Pancreas (tissue), 10 donors: ENCODE data around the gene PCDHA2. TPM values are rescaled to one million over a fixed set of nuclear protein-coding genes. Genes with fewer than 3 reads are reported as not detected.
A peak's percentile ranks its signal among the peaks of the same experiment; 100 is the strongest.

Experiments used
- ATAC-seq, 4 donors: fragments of 200-7000 bp; cut with Tn5 transposase; one replicate each; pipeline versions ENCODE4 v1.8.0 to v1.9.1; 2020; ENCODE audit warnings: mild to moderate bottlenecking in 4 of 4, moderate library complexity in 4 of 4
- DNase-seq, 6 donors: peaks; one replicate each; pipeline ENCODE4 v3.0.0-alpha.2; 2020
- FAIRE-seq: peaks from 2 replicates; lab custom pipeline; 2012; peaks lifted over from hg19 to GRCh38; lab: Jason Lieb, UNC
- H3K27ac ChIP-seq, 4 donors: fragments of 200-600 bp; sonication (generic); 1 replicate in 3 of 4; 2 replicates in 1 of 4; pipeline versions ENCODE4 v1.5.0 to v1.8.0; 2020
- H3K27me3 ChIP-seq, 4 donors: fragments of 200-600 bp; one replicate each; pipeline ENCODE4 v1.8.0; 2021
- H3K36me3 ChIP-seq, 3 donors: fragments of 200-600 bp; sonication (generic) in 1 of 3; one replicate each; pipeline versions ENCODE4 v1.5.0 to v1.8.0; 2020 to 2021
- H3K4me1 ChIP-seq, 3 donors: fragments of 200-600 bp; one replicate each; pipeline ENCODE4 v1.8.0; 2021
- H3K4me3 ChIP-seq, 4 donors: fragments of 200-600 bp; sonication (generic) in 2 of 4; one replicate each; pipeline versions ENCODE4 v1.5.0 to v1.8.0; 2020 to 2021
- H3K9me3 ChIP-seq, 4 donors: fragments of 200-600 bp; one replicate each; pipeline ENCODE4 v1.8.0; 2021
- WGBS, 2 donors: extraction: QIAGEN DNeasy Blood & Tissue Kit; methylation state at CpG; one replicate each; pipeline ENCODE4 v1.1.7; 2013; 5-methylcytosine and 5-hydroxymethylcytosine counted together
- intact Hi-C, 3 donors: fragments of 100-400 bp; cut with DNase I; formaldehyde crosslinking; loops; one replicate each; pipeline versions ENCODE4 v1.11.1 to v1.14.2; 2022
- polyA plus RNA-seq, 2 donors: library from polyadenylated mRNA; stranded (reverse); fragments of 200-250 nt; gene quantifications; one replicate each; pipeline ENCODE4 v1.2.3, GENCODE V29; 2013
- total RNA-seq, 6 donors: library from RNA; stranded (reverse); fragmentation: NEBNext Ultra II Directional in 4 of 6; extraction: Animal tissue kit (Norgen Biotek cat#: 25700) in 4 of 6; gene quantifications; one replicate each; pipeline versions ENCODE4 v1.2.1 to v1.2.4, GENCODE V29; 2021 to 2023
- TF ChIP-seq, protein P1 (sequence below), 4 donors: fragments of 200-600 bp; sonication (generic) in 3 of 4; IDR thresholded peaks; one replicate each; pipeline versions ENCODE4 v1.5.0 to v1.8.0; 2021; ENCODE audit warnings: antibody characterized with exemption in 4 of 4
- donor health status: healthy with polysubstance abuse.
- donor health status: DM: no; HTN: no; CAD: no; lungs with moderate emphysema.
- donor health status: DM: no; HTN: no; CAD: no.
- donor health status: control.
- donor health status: control.
- donor health status: Bipolar disorder and iron deficiency.
- donor health status: DM: yes; HTN: yes; CAD: no.
- donor health status: DM: no; HTN: no; CAD: no.
- donor health status: DM: no; HTN: no; CAD: no.
- donor health status: DM: yes; HTN: yes; CAD: no.

PCDHA2 gene
- total and polyA plus RNA-seq, 8 donors: 0.08 to 0.40 (median 0.17) TPM; not detected in 1

GRCh38 chr5:140840978-140841962 is 46.6 kb downstream of the PCDHA2 start, which contains the start of gene PCDHA8:
TSS of gene PCDHA8 (plus strand) at chr5:140841187. CDS start at chr5:140841322, 135 bp downstream.
- Histone ChIP-seq H3K36me3 (no peaks in the 10 kb centered on the region), H3K27ac (no peak within 1 kb of the TSS), H3K4me3 (no peak within 1 kb of the TSS), H3K9me3 (no peaks in the 10 kb centered on the region), H3K27me3 (no peaks in the 10 kb centered on the region), H3K4me1 (no peaks in the 10 kb centered on the region)
- ATAC-seq (peak in 1 of 4 donors; percentile 81), DNase-seq (no peak), FAIRE-seq (no peak)
- intact Hi-C loops: no loop called here
- TF ChIP-seq, protein P1, sequence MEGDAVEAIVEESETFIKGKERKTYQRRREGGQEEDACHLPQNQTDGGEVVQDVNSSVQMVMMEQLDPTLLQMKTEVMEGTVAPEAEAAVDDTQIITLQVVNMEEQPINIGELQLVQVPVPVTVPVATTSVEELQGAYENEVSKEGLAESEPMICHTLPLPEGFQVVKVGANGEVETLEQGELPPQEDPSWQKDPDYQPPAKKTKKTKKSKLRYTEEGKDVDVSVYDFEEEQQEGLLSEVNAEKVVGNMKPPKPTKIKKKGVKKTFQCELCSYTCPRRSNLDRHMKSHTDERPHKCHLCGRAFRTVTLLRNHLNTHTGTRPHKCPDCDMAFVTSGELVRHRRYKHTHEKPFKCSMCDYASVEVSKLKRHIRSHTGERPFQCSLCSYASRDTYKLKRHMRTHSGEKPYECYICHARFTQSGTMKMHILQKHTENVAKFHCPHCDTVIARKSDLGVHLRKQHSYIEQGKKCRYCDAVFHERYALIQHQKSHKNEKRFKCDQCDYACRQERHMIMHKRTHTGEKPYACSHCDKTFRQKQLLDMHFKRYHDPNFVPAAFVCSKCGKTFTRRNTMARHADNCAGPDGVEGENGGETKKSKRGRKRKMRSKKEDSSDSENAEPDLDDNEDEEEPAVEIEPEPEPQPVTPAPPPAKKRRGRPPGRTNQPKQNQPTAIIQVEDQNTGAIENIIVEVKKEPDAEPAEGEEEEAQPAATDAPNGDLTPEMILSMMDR (IDR thresholded peaks at IDR 0.05): no peak
- whole genome bisulfite sequencing, 2 donors: 14 to 19% methylated on average over 44 to 47 of the region's 47 CpGs

GRCh38 chr5:140842798-140843733 is 48.4 kb downstream of the PCDHA2 start:
- TF ChIP-seq, protein P1 (IDR thresholded peaks at IDR 0.05): no peak
- Histone ChIP-seq H3K27ac (no peak overlapping the region), H3K4me3 (no peak overlapping the region), H3K27me3 (no peaks in the 10 kb centered on the region), H3K9me3 (no peaks in the 10 kb centered on the region), H3K36me3 (no peaks in the 10 kb centered on the region), H3K4me1 (no peaks in the 10 kb centered on the region)
- intact Hi-C loops: no loop called here
- WGBS, 2 donors: 35% methylated on average over 87 of the region's 87 CpGs; no CpG with 5 or more reads in 1 of the 2 donors
- ATAC-seq (no peak), DNase-seq (no peak), FAIRE-seq (no peak)

Other genes starting within 250 kb of the PCDHA2 start
- 10 to 100 TPM in 4 of 6 donors, 1 to 10 TPM in 2; 7.2 to 19.9 (median 12.1) TPM for gene EIF4EBP3, start 247.2 kb upstream of the PCDHA2 start, total RNA-seq
- 10 to 100 TPM; 52.7 to 55.5 TPM for gene EIF4EBP3, start 247.2 kb upstream of the PCDHA2 start, polyA plus RNA-seq
- 10 to 100 TPM in 4 of 6 donors, 1 to 10 TPM in 2; 7.0 to 14.3 (median 11.2) TPM for gene SRA1, start 237.4 kb upstream of the PCDHA2 start, total RNA-seq
- 10 to 100 TPM; 20.5 to 29.7 TPM for gene SRA1, start 237.4 kb upstream of the PCDHA2 start, polyA plus RNA-seq
- 10 to 100 TPM in 4 of 6 donors, 1 to 10 TPM in 2; 8.1 to 20.0 (median 12.7) TPM for gene APBB3, start 230.3 kb upstream of the PCDHA2 start, total RNA-seq
- 10 to 100 TPM; 48.1 to 51.0 TPM for gene APBB3, start 230.3 kb upstream of the PCDHA2 start, polyA plus RNA-seq
- 10 to 100 TPM; 17.0 to 36.5 (median 26.4) TPM for gene SLC35A4, start 230.0 kb upstream of the PCDHA2 start, total RNA-seq
- gene SLC35A4, start 230.0 kb upstream of the PCDHA2 start, polyA plus RNA-seq: 10 to 100 TPM; 19.5 to 24.9 TPM
- gene CD14, start 161.7 kb upstream of the PCDHA2 start, total RNA-seq: 10 to 100 TPM in 3 of 6 donors, 1 to 10 TPM in 3; 4.3 to 45.8 (median 16.1) TPM
- 10 to 100 TPM; 11.8 to 17.6 TPM for gene CD14, start 161.7 kb upstream of the PCDHA2 start, polyA plus RNA-seq
- 10 to 100 TPM in 1 of 6 donors, 1 to 10 TPM in 5; 5.5 to 12.3 (median 8.0) TPM for gene TMCO6, start 155.4 kb upstream of the PCDHA2 start, total RNA-seq
- 10 to 100 TPM; 17.2 to 19.7 TPM for gene TMCO6, start 155.4 kb upstream of the PCDHA2 start, polyA plus RNA-seq
- gene NDUFA2, start 147.2 kb upstream of the PCDHA2 start, total RNA-seq: 10 to 100 TPM; 20.7 to 31.9 (median 24.2) TPM
- gene NDUFA2, start 147.2 kb upstream of the PCDHA2 start, polyA plus RNA-seq: 100 to 1,000 TPM; 106 to 125 TPM
- gene IK, start 147.0 kb upstream of the PCDHA2 start, total RNA-seq: 10 to 100 TPM; 25.1 to 43.5 (median 28.1) TPM
- gene IK, start 147.0 kb upstream of the PCDHA2 start, polyA plus RNA-seq: 10 to 100 TPM; 31.2 to 53.4 TPM
- 10 to 100 TPM; 10.2 to 14.1 (median 11.9) TPM for gene WDR55, start 129.9 kb upstream of the PCDHA2 start, total RNA-seq
- 10 to 100 TPM; 17.1 to 19.2 TPM for gene WDR55, start 129.9 kb upstream of the PCDHA2 start, polyA plus RNA-seq
- gene DND1, start 121.3 kb upstream of the PCDHA2 start, total RNA-seq: 1 to 10 TPM in 1 of 6 donors, under 1 TPM in 5; 0.37 to 1.0 (median 0.56) TPM
- 1 to 10 TPM; 3.5 to 3.8 TPM for gene DND1, start 121.3 kb upstream of the PCDHA2 start, polyA plus RNA-seq
- gene HARS1, start 103.5 kb upstream of the PCDHA2 start, total RNA-seq: 10 to 100 TPM; 24.7 to 34.7 (median 30.1) TPM
- 10 to 100 TPM; 46.8 to 47.8 TPM for gene HARS1, start 103.5 kb upstream of the PCDHA2 start, polyA plus RNA-seq
- 10 to 100 TPM in 1 of 6 donors, 1 to 10 TPM in 5; 5.9 to 15.9 (median 8.6) TPM for gene HARS2, start 103.4 kb upstream of the PCDHA2 start, total RNA-seq
- 10 to 100 TPM; 12.4 to 23.6 TPM for gene HARS2, start 103.4 kb upstream of the PCDHA2 start, polyA plus RNA-seq
- gene ZMAT2, start 94.4 kb upstream of the PCDHA2 start, total RNA-seq: 10 to 100 TPM; 10.5 to 28.0 (median 15.8) TPM
- gene ZMAT2, start 94.4 kb upstream of the PCDHA2 start, polyA plus RNA-seq: 10 to 100 TPM; 21.2 to 42.9 TPM
- under 1 TPM in 4 of 6 donors, not detected in 2; 0.03 to 0.13 (median 0.09) TPM for gene PCDHA1, start 8.7 kb upstream of the PCDHA2 start, total RNA-seq
- gene PCDHA1, start 8.7 kb upstream of the PCDHA2 start, polyA plus RNA-seq: under 1 TPM; 0.04 to 0.47 TPM
- gene PCDHA3, start 6.2 kb downstream of the PCDHA2 start, total RNA-seq: under 1 TPM; 0.24 to 0.79 (median 0.50) TPM
- gene PCDHA3, start 6.2 kb downstream of the PCDHA2 start, polyA plus RNA-seq: 1 to 10 TPM in 1 of 2 donors, under 1 TPM in 1; 0.27 to 1.2 TPM
- gene PCDHA4, start 12.2 kb downstream of the PCDHA2 start, total RNA-seq: 1 to 10 TPM in 4 of 6 donors, under 1 TPM in 2; 0.74 to 3.1 (median 1.5) TPM
- gene PCDHA4, start 12.2 kb downstream of the PCDHA2 start, polyA plus RNA-seq: under 1 TPM; 0.53 to 0.70 TPM
- under 1 TPM; 0.24 to 0.92 (median 0.48) TPM for gene PCDHA5, start 26.8 kb downstream of the PCDHA2 start, total RNA-seq
- under 1 TPM; 0.80 to 0.96 TPM for gene PCDHA5, start 26.8 kb downstream of the PCDHA2 start, polyA plus RNA-seq
- 1 to 10 TPM in 4 of 6 donors, under 1 TPM in 2; 0.31 to 1.7 (median 1.1) TPM for gene PCDHA6, start 33.1 kb downstream of the PCDHA2 start, total RNA-seq
- gene PCDHA6, start 33.1 kb downstream of the PCDHA2 start, polyA plus RNA-seq: 1 to 10 TPM in 1 of 2 donors, under 1 TPM in 1; 0.42 to 1.6 TPM
- gene PCDHA7, start 39.4 kb downstream of the PCDHA2 start, total RNA-seq: under 1 TPM; 0.19 to 0.84 (median 0.44) TPM
- gene PCDHA7, start 39.4 kb downstream of the PCDHA2 start, polyA plus RNA-seq: under 1 TPM; 0.49 to 0.96 TPM
- under 1 TPM; 0.08 to 0.76 (median 0.41) TPM for gene PCDHA8, start 46.3 kb downstream of the PCDHA2 start, total RNA-seq
- under 1 TPM; 0.30 to 0.40 TPM for gene PCDHA8, start 46.3 kb downstream of the PCDHA2 start, polyA plus RNA-seq
- under 1 TPM; 0.12 to 0.55 (median 0.23) TPM for gene PCDHA9, start 53.5 kb downstream of the PCDHA2 start, total RNA-seq
- gene PCDHA9, start 53.5 kb downstream of the PCDHA2 start, polyA plus RNA-seq: under 1 TPM in 1 of 2 donors, not detected in 1; 0.19 TPM
- 1 to 10 TPM; 1.4 to 6.7 (median 3.1) TPM for gene PCDHA10, start 61.0 kb downstream of the PCDHA2 start, total RNA-seq
- under 1 TPM; 0.16 to 0.34 TPM for gene PCDHA10, start 61.0 kb downstream of the PCDHA2 start, polyA plus RNA-seq
- 1 to 10 TPM in 4 of 6 donors, under 1 TPM in 2; 0.78 to 1.6 (median 1.2) TPM for gene PCDHA11, start 74.1 kb downstream of the PCDHA2 start, total RNA-seq
- under 1 TPM; 0.34 to 0.35 TPM for gene PCDHA11, start 74.1 kb downstream of the PCDHA2 start, polyA plus RNA-seq
- 1 to 10 TPM in 4 of 6 donors, under 1 TPM in 2; 0.75 to 1.5 (median 1.3) TPM for gene PCDHA12, start 80.5 kb downstream of the PCDHA2 start, total RNA-seq
- under 1 TPM; 0.42 to 0.54 TPM for gene PCDHA12, start 80.5 kb downstream of the PCDHA2 start, polyA plus RNA-seq
- 1 to 10 TPM in 3 of 6 donors, under 1 TPM in 3; 0.63 to 2.0 (median 1.2) TPM for gene PCDHA13, start 87.3 kb downstream of the PCDHA2 start, total RNA-seq
- gene PCDHA13, start 87.3 kb downstream of the PCDHA2 start, polyA plus RNA-seq: under 1 TPM; 0.27 to 0.35 TPM
- 1 to 10 TPM in 5 of 6 donors, under 1 TPM in 1; 0.98 to 2.0 (median 1.6) TPM for gene PCDHAC1, start 131.4 kb downstream of the PCDHA2 start, total RNA-seq
- gene PCDHAC1, start 131.4 kb downstream of the PCDHA2 start, polyA plus RNA-seq: under 1 TPM; 0.34 to 0.80 TPM
- 1 to 10 TPM in 1 of 6 donors, under 1 TPM in 5; 0.37 to 1.1 (median 0.68) TPM for gene PCDHAC2, start 171.6 kb downstream of the PCDHA2 start, total RNA-seq
- gene PCDHAC2, start 171.6 kb downstream of the PCDHA2 start, polyA plus RNA-seq: under 1 TPM; 0.08 to 0.73 TPM